Liver (tissue), 9 donors: ENCODE results near the gene KCNN3. TPM values are rescaled to one million over a fixed set of nuclear protein-coding genes. Genes with fewer than 3 reads are reported as not detected.

ENCODE experiments used
- DNase-seq: peaks from one replicate; pipeline ENCODE4 v3.0.0-alpha.2; 2017; ENCODE audit warnings: low spot score
- H3K27ac ChIP-seq, 2 donors: one replicate each; pipeline ENCODE4 v1.7.0; 2013; ENCODE audit warnings: inconsistent platforms in 2 of 2, low read length in 2 of 2, control low read depth in 1 of 2, low read depth in 1 of 2, mild to moderate bottlenecking in 1 of 2
- H3K27me3 ChIP-seq, 4 donors: one replicate each; pipeline versions ENCODE4 v1.6.1 to v1.7.0; 2013; ENCODE audit warnings: low read length in 3 of 4, inconsistent platforms in 1 of 4, mild to moderate bottlenecking in 1 of 4, moderate library complexity in 1 of 4; ENCODE audit not compliant: control insufficient read depth in 4 of 4, insufficient read depth in 4 of 4
- H3K36me3 ChIP-seq, 4 donors: one replicate each; pipeline versions ENCODE4 v1.6.1 to v1.7.0; 2013; ENCODE audit warnings: low read length in 3 of 4, mild to moderate bottlenecking in 3 of 4, low read depth in 1 of 4, moderate library complexity in 1 of 4; ENCODE audit not compliant: control insufficient read depth in 4 of 4, insufficient read depth in 3 of 4
- H3K4me1 ChIP-seq, 4 donors: one replicate each; pipeline versions ENCODE4 v1.6.1 to v1.7.0; 2013; ENCODE audit warnings: low read length in 3 of 4, mild to moderate bottlenecking in 3 of 4, moderate library complexity in 1 of 4; ENCODE audit not compliant: control insufficient read depth in 4 of 4, insufficient read depth in 4 of 4
- H3K4me3 ChIP-seq, 3 donors: one replicate each; pipeline versions ENCODE4 v1.6.1 to v1.7.0; 2013; ENCODE audit warnings: low read length in 3 of 3, control low read depth in 1 of 3, low read depth in 1 of 3, mild to moderate bottlenecking in 1 of 3
- H3K9ac ChIP-seq, 2 donors: one replicate each; pipeline ENCODE4 v1.7.0; 2013; ENCODE audit warnings: low read length in 2 of 2, mild to moderate bottlenecking in 2 of 2, moderate library complexity in 2 of 2, control low read depth in 1 of 2, low read depth in 1 of 2
- H3K9me3 ChIP-seq, 4 donors: one replicate each; pipeline versions ENCODE4 v1.6.1 to v1.7.0; 2013; ENCODE audit warnings: low read length in 3 of 4; ENCODE audit not compliant: control insufficient read depth in 4 of 4
- ATF3 ChIP-seq: IDR thresholded peaks from 2 replicates; pipeline ENCODE4 v1.6.1; 2016; ENCODE audit warnings: antibody characterized with exemption
- CTCF ChIP-seq: fragments of 150-350 bp; IDR thresholded peaks from 2 replicates; pipeline ENCODE4 v1.5.1; 2017; ENCODE audit warnings: improper control_type of control experiment, low read depth, low read length; ENCODE audit not compliant: missing input control
- EGR1 ChIP-seq, 2 donors: IDR thresholded peaks; 2 replicates each; pipeline ENCODE4 v1.6.1; 2016 to 2018; ENCODE audit warnings: antibody characterized with exemption in 2 of 2, low read depth in 2 of 2
- FOXA1 ChIP-seq: IDR thresholded peaks from 2 replicates; pipeline ENCODE4 v1.6.1; 2016; ENCODE audit warnings: antibody characterized with exemption
- FOXA2 ChIP-seq: IDR thresholded peaks from 2 replicates; pipeline ENCODE4 v1.6.1; 2016; ENCODE audit warnings: antibody characterized with exemption
- GABPA ChIP-seq, 2 donors: IDR thresholded peaks in 1 of 2; conservative IDR thresholded peaks in 1 of 2; 2 replicates each; pipeline ENCODE4 v1.6.1; 2016; ENCODE audit warnings: antibody characterized with exemption in 2 of 2, mild to moderate bottlenecking in 1 of 2, moderate library complexity in 1 of 2
- HNF4A ChIP-seq, 2 donors: conservative IDR thresholded peaks; 2 replicates each; pipeline ENCODE4 v1.6.1; 2016; ENCODE audit warnings: antibody characterized with exemption in 2 of 2, mild to moderate bottlenecking in 2 of 2
- HNF4G ChIP-seq: IDR thresholded peaks from 2 replicates; pipeline ENCODE4 v1.6.1; 2016; ENCODE audit warnings: antibody characterized with exemption
- JUND ChIP-seq, 2 donors: IDR thresholded peaks; 2 replicates each; pipeline ENCODE4 v1.6.1; 2016; ENCODE audit warnings: antibody characterized with exemption in 2 of 2
- MAX ChIP-seq: IDR thresholded peaks from 2 replicates; pipeline ENCODE4 v1.6.1; 2016; ENCODE audit warnings: antibody characterized with exemption
- NR2F2 ChIP-seq: IDR thresholded peaks from 2 replicates; pipeline ENCODE4 v1.6.1; 2016; ENCODE audit warnings: antibody characterized with exemption
- RAD21 ChIP-seq, 2 donors: IDR thresholded peaks; 2 replicates each; pipeline ENCODE4 v1.6.1; 2016; ENCODE audit warnings: antibody characterized with exemption in 2 of 2, mild to moderate bottlenecking in 2 of 2
- REST ChIP-seq: IDR thresholded peaks from 2 replicates; pipeline ENCODE4 v1.6.1; 2016; ENCODE audit warnings: antibody characterized with exemption, mild to moderate bottlenecking
- RXRA ChIP-seq, 2 donors: IDR thresholded peaks; 2 replicates each; pipeline ENCODE4 v1.6.1; 2017 to 2018; ENCODE audit warnings: antibody characterized with exemption in 2 of 2, mild to moderate bottlenecking in 1 of 2
- SP1 ChIP-seq: IDR thresholded peaks from 2 replicates; pipeline ENCODE4 v1.6.1; 2018; ENCODE audit warnings: antibody characterized with exemption, mild to moderate bottlenecking
- TAF1 ChIP-seq: conservative IDR thresholded peaks from 2 replicates; pipeline ENCODE4 v1.6.1; 2016; ENCODE audit warnings: antibody characterized with exemption, mild to moderate bottlenecking
- YY1 ChIP-seq: IDR thresholded peaks from 2 replicates; pipeline ENCODE4 v1.6.1; 2016; ENCODE audit warnings: antibody characterized with exemption, mild to moderate bottlenecking
- ZBTB33 ChIP-seq: IDR thresholded peaks from 2 replicates; pipeline ENCODE4 v1.6.1; 2016; ENCODE audit warnings: antibody characterized with exemption
- WGBS: extraction: QIAGEN DNeasy Blood & Tissue Kit; methylation state at CpG from one replicate; pipeline ENCODE4 v1.1.7; 2013; 5-methylcytosine and 5-hydroxymethylcytosine counted together
- polyA plus RNA-seq, 2 donors: library from polyadenylated mRNA; stranded (reverse) in 1 of 2; unstranded in 1 of 2; fragments of 200-250 nt in 1 of 2; fragments of >200 nt in 1 of 2; fragmentation: Nextera tagmentation in 1 of 2; extraction: Ambion mirVana in 1 of 2; gene quantifications; one replicate each; pipeline versions ENCODE4 v1.2.1 to v1.2.3, GENCODE V29; 2013 to 2015
- total RNA-seq, 2 donors: library from RNA; depleted of rRNA; stranded (reverse); fragments of >200 nt; gene quantifications; one replicate each; pipeline ENCODE4 v1.2.3, GENCODE V29; 2014
- donor health status: healthy.
- donor health status: healthy.
- donor health status: healthy.
- donor health status: healthy.
- donor health status: healthy.

The KCNN3 gene
- total and polyA plus RNA-seq, 4 donors = 0.09 to 0.68 (median 0.15) TPM

GRCh38 chr1:154902938-154903566 is 33.0 kb upstream of the KCNN3 start:
- H3K9ac ChIP-seq = no peak overlapping the region
- no peak overlapping the region for H3K27ac ChIP-seq
- no peak overlapping the region for H3K4me3 ChIP-seq
- WGBS = 84% methylated on average over 3 of the region's 3 CpGs
- H3K27me3 ChIP-seq = no peaks in the 10 kb centered on the region
- H3K36me3 ChIP-seq = no peaks in the 10 kb centered on the region
- no peaks in the 10 kb centered on the region for H3K4me1 ChIP-seq
- no peaks in the 10 kb centered on the region for H3K9me3 ChIP-seq
- DNase-seq = no peak
- no peak for TF ChIP-seq RAD21 (IDR thresholded peaks at IDR 0.05)
- TF ChIP-seq REST = no peak
- no peak for TF ChIP-seq HNF4G
- TF ChIP-seq FOXA1 = no peak
- no peak for TF ChIP-seq NR2F2
- no peak for TF ChIP-seq CTCF
- no peak for TF ChIP-seq FOXA2
- no peak for TF ChIP-seq ZBTB33
- no peak for TF ChIP-seq GABPA (IDR thresholded peaks at IDR 0.05 in 1 of 2, conservative IDR thresholded peaks at IDR 0.05 in 1 of 2)
- no peak for TF ChIP-seq SP1
- TF ChIP-seq JUND (IDR thresholded peaks at IDR 0.05) = no peak
- no peak for TF ChIP-seq MAX
- no peak for TF ChIP-seq YY1
- TF ChIP-seq RXRA (IDR thresholded peaks at IDR 0.05) = no peak
- TF ChIP-seq EGR1 (IDR thresholded peaks at IDR 0.05; ENCODE audit: low read depth in 2 of 2) = no peak
- no peak for TF ChIP-seq TAF1
- TF ChIP-seq ATF3 = no peak
- no peak for TF ChIP-seq HNF4A (conservative IDR thresholded peaks at IDR 0.05)
